ENCODE data around the gene TTC6. TPM values are rescaled to one million over a fixed set of nuclear protein-coding genes. Genes with fewer than 3 reads are reported as not detected.
"Not testable (repeated sequence)": the region's sequence is repeated elsewhere in the genome, so short reads cannot be mapped to it uniquely, and the experiment has no call there.

The TTC6 gene, protein sequence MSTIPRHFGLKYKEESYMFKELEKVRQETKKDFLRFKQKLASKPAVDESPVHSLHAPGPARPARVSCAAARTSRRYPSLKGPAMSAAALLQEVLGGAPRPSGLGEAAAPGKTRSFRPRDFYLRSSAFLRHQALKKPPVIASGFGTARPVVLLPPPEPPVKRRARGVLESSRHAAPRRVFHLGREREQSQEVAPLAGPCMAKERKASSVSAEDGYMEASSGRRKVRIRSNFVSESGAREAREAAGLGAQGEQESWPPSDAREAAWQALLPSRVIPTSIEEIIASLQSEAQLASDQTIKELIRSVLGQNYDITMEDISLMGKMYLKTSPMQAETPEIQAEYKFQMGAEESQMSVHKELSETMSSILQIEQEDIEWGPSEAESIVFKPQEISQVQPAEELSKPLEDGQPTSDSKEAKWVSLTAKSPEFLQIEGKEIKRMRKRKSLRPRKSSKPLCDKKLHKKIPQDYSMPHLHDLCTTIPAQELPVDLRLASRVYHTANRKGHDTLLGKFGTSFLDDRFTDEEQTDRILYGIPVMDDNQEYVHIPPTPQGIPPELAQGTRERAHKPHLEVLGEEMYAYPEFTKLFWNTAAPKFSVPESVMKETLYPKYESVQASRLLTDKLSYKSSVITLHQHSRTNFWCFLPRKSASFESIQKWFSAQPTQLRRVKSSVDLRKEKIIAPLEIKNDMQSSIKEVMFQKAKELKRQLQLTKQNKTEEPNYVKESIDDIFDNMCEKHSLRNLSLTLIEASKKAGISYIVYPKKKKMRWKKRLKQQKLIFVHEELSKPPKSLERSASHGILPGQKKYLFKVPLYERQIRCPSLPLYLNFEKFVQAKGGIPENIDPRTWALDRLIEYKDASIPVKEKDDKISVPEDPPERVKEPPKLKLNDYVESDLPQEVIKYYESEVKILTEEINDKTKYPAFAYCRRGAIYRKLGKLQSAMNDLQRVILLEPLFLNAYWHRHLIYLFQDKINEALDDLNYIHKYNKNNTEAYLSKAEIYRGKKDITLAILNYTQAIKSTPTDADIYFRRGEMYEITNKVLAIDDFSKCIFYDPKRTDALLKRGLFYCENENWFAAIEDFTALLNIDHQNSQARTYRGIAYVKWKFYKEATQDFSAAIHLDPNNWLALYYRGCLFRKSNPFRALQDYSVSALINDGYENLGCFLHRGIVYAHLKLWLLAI (N-terminal part only)
- total RNA-seq = 0.06 and 0.10 TPM in 2 replicates

DNA sequence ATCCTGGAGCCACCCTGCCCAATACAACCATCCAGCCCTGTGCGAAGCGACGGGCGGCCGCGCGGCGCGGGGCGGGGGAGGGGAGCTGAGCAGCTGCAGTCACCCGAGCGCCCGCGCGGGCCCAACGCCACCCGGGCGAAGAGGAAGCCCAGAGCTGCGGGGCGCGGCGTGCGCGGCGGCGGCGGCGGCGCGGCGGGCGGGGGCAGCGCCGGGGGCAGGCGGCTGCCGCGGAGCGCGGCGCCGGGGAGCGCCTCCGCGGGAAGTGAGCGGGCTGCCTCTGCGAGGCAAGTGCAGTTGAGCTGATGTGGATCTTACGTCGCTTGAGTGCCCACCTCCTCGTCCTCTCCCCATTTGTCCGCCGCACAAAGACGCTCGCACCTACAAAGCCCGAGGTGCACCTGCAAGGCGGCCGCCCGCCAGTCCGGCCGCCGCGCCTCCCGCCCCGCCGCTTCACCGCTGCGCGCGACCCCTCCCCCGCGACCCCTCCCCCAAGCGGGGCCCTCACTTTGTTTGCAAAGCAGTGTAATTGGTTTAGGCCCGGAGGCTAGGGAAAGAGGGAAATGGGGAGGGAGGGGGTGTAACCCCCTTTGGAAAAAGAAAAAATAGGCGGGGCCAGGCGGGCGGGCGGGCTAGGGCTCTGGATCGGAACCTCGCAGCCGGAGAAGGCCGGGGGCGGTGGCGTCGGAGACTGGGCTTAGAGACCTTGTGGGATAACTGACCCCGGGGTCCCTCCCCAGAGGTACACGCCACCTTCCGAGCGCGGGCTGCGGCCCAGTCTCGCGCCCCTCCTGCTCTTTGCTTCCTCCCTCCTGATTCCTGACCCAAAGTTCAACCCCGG, at the start of gene TTC6, which contains the start of gene FOXA1:
TSS of gene TTC6 (plus strand) at position 659 of the 838 bp plus-strand sequence. CDS start 26,436 bp downstream, outside the sequence.
TSS of gene FOXA1 (minus strand) at position 279 of the 838 bp plus-strand sequence. CDS start at position 2, 277 bp downstream.
- no peak for DNase-seq (ENCODE audit: extremely low read depth, low read depth, low spot score)

DNA sequence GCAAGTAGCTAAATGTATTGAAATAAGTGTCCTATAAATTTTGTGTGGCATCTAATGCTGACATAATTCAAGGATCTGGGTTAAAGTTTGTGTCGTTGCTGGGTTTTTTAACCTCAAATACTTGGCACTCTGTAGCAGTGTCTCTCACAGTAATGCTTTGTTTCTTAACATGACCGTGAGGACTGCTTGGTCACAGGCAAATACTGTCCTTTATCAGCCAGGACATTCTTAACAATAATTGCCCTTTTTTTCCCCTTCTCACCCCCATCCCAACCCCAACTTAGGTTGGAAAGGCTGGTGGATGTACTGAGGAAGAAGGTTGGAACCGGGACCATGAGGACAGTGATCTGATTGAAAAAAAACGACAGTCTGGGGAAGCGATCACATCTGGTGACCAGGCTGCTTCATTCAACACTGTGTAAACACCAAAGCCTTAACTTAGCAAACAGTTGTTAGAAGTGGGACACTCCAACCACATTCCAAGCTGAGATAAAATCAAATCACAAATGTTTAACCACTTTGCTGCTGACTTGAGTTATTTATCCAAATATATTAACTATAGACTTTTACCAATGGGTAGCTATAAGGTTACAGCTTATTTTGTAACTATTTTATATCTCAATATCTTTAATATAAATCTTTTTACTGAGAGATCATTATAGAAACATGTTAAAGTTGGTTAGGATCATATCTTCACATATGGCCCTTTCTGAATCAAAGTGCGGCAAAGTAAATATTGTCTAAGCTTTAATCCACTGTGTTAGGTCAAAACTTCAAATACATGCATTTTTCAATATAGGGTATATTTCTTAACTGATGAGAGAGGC, 48.6 kb upstream of the TTC6 start:
- DNase-seq (ENCODE audit: extremely low read depth, low read depth, low spot score) = no peak

DNA sequence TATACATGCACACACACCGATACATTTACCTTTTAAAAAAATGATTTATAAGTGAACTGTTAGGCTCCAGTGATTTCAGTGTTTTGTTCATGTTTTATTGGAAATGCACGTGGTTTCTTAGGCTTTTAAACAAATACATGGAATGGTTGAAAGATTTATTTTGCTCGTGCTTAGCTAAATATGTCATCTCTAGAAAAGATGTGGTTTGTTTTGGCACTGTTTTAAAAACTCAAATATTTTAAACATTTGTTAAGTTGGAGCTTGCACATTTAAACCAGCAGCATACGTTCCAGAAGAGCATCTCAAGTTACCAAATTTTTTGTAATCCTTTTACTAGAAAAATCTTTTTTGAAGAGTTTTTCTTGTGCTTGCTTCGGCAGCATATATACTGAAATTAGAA, 44.9 kb upstream of the TTC6 start:
- no peak for DNase-seq (ENCODE audit: extremely low read depth, low read depth, low spot score)

DNA sequence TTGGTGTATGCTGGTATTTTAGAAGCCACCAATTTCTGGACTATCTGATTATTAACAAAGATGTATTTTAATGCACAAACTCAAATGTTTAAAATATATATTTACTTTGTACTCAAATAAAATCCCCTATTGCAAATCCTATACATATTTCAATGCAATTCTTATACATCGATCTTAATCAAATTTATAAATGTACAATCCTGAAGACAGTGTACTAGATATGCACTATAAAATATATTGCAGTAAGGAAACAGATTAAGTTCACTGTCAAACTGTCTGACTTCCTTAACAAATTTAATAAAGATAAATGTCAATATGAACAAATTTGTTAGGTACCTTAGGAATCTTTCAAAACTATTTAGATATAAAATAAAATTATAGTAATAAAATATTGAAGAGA, 44.3 kb upstream of the TTC6 start:
- DNase-seq (ENCODE audit: extremely low read depth, low read depth, low spot score) = no peak

DNA sequence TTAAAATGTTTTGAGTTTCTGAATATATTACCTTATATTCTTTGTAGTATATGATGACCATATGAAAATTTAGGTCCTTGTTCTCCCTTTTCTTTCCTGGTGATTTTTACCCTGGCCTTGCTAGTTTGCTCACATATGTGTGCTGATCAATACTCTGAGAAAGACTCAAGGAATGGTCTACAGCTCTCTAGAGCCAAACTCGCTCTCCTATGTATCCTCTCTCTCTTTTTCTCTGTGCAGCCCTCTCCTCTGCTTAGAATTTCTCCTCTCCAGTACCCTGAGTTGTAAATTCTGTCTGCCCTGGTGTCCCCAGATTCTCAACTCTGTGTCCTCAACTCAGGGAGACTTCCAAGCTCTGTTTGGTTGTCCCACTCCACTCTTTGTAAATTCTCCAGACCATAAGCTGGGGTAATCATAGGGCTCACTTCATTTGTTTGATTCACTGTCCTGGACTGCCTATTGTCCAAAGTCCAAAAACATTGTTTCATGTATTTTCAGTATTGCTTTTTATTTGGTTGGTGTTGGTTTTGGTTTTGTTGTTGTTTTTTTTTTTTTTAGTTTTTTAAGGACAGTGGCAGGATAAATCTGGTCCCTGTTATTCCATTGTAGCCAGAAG, 41.4 kb upstream of the TTC6 start:
- DNase-seq (ENCODE audit: extremely low read depth, low read depth, low spot score) = no peak

DNA sequence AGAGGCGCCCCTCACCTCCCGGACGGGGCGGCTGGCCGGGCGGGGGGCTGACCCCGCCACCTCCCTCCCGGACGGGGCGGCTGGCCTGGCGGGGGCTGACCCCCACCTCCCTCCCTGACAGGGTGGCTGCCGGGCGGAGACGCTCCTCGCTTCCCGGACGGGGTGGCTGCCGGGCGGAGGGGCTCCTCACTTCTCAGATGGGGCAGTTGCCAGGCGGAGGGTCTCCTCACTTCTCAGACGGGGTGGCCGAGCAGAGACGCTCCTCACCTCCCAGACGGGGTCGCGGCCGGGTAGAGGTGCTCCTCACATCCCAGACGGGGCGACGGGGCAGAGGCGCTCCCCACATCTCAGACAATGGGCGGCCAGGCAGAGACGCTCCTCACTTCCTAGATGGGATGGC, 39.8 kb upstream of the TTC6 start:
- DNase-seq (ENCODE audit: extremely low read depth, low read depth, low spot score) = not testable (repeated sequence)

DNA sequence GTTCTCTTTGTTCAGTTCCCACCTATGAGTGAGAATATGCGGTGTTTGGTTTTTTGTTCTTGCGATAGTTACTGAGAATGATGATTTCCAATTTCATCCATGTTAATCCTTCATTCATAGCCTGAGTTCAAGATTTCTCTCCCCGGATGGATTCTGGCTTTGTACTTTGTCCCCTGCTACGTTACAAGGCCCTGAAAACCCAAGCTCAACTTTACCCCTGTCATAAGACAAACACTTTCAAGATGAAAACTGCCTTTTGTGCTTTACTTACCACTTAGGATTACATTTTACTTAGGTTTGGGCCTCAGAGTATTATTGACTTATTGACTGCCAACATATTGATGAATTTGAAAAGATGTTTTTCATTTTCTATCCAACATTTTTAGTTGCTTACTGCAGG, 36.7 kb upstream of the TTC6 start:
- no peak for DNase-seq (ENCODE audit: extremely low read depth, low read depth, low spot score)

DNA sequence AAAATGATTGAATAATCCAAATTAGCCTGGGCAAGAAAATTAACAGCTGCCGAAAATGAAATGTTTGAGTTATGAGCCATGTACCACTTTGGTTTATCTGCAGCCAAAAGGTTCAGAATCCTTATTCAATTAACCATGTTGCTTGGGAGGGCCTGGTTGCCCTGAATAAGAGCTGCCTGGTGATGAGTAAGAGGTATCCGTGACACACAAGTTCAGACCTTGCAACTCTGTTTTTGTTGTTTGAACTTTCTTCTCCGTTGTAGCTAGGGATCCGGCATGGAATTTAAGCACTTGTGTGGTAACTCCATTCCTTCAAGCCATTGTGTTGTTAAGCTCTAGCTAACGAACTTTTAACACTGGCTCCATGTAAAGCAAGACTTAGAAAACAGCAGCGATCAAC, 36.0 kb upstream of the TTC6 start:
- DNase-seq (ENCODE audit: extremely low read depth, low read depth, low spot score) = no peak

DNA sequence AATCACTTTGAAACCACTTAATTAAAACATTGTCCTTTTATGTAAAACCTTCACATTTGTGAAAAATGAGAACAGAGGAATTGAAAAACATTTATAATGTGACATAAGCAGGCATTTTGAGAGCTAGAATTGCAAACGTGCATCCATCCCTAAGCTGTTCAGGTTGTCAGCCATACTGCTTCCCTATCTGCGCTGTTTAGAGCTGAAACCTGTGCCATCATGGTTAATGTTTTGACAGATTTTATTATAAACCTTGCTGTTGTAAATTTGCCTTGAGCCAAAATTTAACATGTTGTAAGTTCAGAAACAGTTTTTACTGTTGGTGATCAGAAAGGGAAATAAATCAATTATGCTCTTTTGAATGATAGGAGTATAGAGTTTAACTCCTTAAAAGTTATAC, 32.2 kb upstream of the TTC6 start:
- no peak for DNase-seq (ENCODE audit: extremely low read depth, low read depth, low spot score)

DNA sequence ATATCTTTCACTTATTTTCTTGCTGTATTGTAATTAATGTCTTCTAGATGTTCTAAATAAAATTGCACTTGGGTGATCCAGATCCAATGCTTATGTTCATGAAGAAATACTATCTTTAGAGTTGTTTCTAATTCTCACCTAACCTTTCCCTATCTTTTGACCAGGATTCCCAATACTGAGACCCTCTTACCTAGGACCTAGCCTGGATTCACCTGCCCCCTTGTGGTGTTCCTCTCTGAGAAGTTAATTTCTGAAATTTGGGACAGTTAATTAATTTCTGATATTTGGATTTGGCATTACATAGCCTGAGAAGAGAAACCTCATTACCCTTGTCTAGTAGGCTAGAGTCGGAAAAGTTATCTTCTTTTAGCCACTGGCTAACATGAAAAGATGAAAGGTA, 29.9 kb upstream of the TTC6 start:
- DNase-seq (ENCODE audit: extremely low read depth, low read depth, low spot score) = no peak

DNA sequence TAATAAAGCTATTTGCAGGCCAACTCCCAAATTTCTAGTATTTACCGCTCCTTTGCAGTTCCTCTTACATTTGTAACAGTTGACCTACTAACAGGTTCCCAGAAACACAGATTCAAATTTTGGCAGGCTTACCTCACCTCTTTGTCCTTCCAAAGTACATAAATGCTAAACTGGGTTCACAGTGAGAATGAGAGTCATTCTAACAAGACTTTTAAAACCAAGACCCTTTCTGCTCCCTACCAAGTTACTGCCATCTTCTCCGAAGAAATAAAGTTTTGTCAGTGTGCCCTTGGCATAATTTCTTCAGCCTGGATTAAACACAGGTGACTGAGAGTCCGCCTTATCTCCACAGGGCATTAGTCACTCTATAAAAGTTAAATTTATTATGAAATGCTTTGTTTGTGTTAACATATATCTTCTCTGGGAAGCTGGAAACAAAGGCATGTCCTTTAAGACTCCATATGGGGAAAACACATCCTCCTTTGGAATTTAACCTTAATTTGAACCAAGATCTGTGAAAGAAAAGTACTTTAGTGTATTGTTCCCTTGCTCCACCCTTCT, 28.5 kb upstream of the TTC6 start:
- DNase-seq (ENCODE audit: extremely low read depth, low read depth, low spot score) = no peak

DNA sequence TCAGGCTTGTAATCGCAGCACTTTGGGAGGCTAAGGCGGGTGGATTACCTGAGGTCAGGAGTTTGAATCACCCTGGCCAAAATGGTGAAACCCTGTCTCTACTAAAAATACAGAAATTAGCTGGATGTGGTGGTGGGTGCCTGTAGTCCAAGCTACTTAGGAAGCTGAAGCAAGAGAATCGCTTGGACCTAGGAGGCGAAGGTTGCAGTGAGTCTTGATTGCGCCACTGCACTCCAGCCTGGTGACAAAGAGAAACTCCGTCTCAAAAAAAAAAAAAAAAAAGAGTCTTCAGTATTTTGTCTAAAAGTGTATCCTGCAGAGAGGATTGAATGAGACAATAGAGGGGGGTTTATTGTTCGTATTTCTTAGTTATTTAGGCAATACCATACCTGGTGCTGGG, 25.7 kb upstream of the TTC6 start:
- DNase-seq (ENCODE audit: extremely low read depth, low read depth, low spot score) = no peak

DNA sequence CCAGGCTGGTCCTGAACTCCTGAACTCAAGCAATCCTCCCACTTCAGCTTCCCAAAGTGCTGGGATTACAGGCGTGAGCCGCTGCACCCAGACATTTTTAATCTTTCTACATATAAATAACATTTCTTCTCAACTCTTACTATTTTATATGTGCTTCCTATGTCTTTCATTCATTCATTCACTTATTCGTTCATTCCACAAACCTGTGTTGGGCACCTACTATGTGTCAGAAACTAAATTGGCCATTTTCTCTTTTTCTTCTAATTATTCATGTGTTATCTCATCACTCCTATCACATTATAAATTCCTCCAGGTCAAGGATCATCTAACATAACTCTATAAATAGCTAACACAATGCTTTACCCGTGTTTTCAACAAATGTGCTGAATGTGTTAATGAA, 24.0 kb upstream of the TTC6 start:
- DNase-seq (ENCODE audit: extremely low read depth, low read depth, low spot score) = no peak

DNA sequence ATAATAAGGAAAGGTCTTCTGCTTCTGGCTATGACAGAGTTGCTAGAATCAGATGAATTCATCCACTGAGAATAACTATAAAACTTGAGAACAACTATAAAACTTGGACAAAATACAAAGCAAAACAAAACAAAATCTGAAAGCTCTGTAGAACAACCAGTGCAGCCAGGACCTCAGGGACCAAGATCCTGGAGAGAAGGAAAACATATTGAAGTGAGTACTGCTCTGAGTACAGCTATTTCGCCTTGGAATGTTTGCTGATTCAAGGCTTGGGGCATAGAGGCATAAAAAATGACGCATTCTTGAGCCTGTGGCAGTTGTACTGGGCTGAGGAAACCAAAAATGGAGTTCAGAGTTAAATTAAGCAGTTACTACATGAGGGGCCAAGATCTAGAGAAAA, 22.1 kb upstream of the TTC6 start:
- DNase-seq (ENCODE audit: extremely low read depth, low read depth, low spot score) = no peak

DNA sequence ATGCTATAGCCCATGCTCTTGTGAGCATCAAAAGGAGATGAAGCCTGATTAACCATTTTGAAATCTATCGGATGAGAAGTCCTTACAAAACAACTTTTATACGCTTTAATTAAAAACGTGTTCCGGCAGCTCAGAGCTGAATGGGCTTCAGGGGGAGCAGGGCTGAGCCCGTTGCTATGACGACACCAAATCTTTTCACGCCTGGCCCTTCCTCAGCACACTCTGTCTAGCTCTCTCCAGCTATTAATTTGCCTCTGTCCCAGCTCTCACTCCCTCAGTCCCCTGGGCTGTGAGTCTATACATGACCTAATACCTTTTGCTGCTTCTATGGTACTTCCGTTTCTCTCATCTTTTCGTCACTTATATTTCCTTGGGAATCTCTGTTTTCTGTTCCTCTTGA, 16.2 kb upstream of the TTC6 start:
- no peak for DNase-seq (ENCODE audit: extremely low read depth, low read depth, low spot score)

DNA sequence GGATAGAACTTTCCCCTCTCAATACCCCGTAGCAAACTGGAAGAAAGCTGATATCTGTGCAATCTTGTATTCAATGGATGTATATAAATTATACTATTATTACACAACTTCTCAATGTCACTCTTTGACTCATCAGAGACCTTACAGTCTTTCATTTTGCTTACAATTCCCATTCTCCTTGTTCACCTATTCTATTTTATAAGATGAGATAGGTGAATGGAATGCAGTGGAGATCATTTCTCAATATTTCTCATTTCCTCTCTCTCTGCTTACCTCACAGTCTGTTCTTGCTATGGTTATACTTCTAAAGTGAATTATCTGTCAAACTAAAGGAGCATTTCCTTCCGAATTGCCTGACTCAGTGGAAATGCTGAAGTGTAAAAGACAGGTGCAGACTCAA, 15.3 kb upstream of the TTC6 start:
- no peak for DNase-seq (ENCODE audit: extremely low read depth, low read depth, low spot score)

DNA sequence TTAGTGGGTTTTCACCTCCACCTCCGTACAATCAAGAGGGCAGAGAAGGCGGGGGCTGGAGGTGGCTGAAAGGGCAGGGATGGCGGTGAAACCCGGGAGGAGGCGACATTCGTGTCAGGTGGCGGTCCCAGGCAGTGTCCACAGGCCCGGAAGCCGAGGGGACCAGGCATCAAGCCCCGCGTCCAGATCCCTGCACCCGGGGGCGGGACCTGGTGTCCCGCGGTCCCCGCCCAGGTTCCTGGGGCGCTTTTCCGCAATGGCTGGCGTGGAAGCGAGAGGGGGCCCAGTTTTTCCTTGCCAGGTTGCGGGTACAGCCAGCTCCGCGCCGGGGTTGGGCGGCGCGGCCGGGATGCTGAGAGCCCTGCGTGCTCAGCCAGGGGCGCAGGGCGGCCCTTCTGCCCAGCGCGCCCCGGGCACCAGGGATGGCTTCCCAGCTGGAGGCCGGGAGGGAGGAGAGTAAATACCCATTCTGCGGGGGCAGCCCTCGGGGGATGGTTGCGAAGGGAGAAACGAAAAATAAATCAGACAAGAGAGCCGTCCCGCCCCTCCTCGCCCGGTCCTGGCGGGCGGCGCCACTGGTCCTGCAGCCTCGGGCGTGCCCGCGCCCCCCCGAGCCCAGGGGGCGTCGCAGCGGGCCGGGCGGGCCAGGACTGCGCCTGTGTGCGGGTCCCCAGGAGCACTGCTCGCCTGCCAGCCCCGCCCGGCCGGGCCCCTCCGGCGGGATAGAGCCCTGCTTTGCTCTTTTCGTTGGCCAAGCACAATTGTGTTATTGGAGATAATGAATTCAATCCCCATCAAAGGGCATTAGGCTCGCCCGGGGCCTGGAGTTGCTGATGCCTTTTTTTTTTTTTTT, 11.8 kb upstream of the TTC6 start:
- no peak for DNase-seq (ENCODE audit: extremely low read depth, low read depth, low spot score)

All from glomerular endothelial cell (primary cell).